H1 (cell line): Measurements from ENCODE around the gene GPR176. TPM values are rescaled to one million over a fixed set of nuclear protein-coding genes. Genes with fewer than 3 reads are reported as not detected.

Source experiments
- CTCF ChIA-PET: fragments of 300-600 bp; sonication (Branson Sonifier 250); formaldehyde crosslinking; loops from one replicate; lab custom pipeline; 2021; ENCODE audit not compliant: partially characterized antibody; lab: Charles Lee
- POLR2A ChIA-PET: fragments of 300-600 bp; sonication (Branson Sonifier 250); formaldehyde crosslinking; loops from one replicate; lab custom pipeline; 2021; ENCODE audit warnings: inconsistent platforms; ENCODE audit not compliant: partially characterized antibody; lab: Charles Lee
- DNase-seq, 2 experiments: peaks; one replicate each; pipeline versions ENCODE4 v3.0.0 to v3.0.0-alpha.2; 2010 to 2022; ENCODE audit warnings: low spot score in 2 of 2, low read depth in 1 of 2, mixed read lengths in 1 of 2
- FAIRE-seq: peaks from 2 replicates; lab custom pipeline; 2011; peaks lifted over from hg19 to GRCh38; lab: Jason Lieb, UNC
- H2AFZ ChIP-seq: 2 replicates; pipeline ENCODE4 v1.8.1; 2012; ENCODE audit warnings: low read length, inconsistent platforms
- H2AK5ac ChIP-seq: 2 replicates; pipeline ENCODE4 v1.6.1; 2013; ENCODE audit warnings: low read depth, low read length
- H2BK120ac ChIP-seq: replicated peaks from 2 replicates; pipeline ENCODE3; 2013; ENCODE audit warnings: low read depth, low read length, inconsistent platforms
- H2BK12ac ChIP-seq: 2 replicates; pipeline ENCODE4 v1.6.1; 2013; ENCODE audit warnings: low read depth, low read length
- H2BK15ac ChIP-seq: 2 replicates; pipeline ENCODE4 v1.6.1; 2013; ENCODE audit warnings: low read length
- H2BK20ac ChIP-seq: 2 replicates; pipeline ENCODE4 v1.6.1; 2013; ENCODE audit warnings: low read length
- H2BK5ac ChIP-seq: 2 replicates; pipeline ENCODE4 v1.6.1; 2013; ENCODE audit warnings: low read depth, low read length
- H3K14ac ChIP-seq: 2 replicates; pipeline ENCODE4 v1.6.1; 2013; ENCODE audit warnings: inconsistent platforms; ENCODE audit not compliant: insufficient read length
- H3K18ac ChIP-seq: 2 replicates; pipeline ENCODE4 v1.6.1; 2013; ENCODE audit warnings: low read length; ENCODE audit errors: extremely low read depth
- H3K23ac ChIP-seq: 2 replicates; pipeline ENCODE4 v1.6.1; 2013; ENCODE audit warnings: inconsistent platforms; ENCODE audit not compliant: insufficient read length
- H3K23me2 ChIP-seq: 2 replicates; pipeline ENCODE4 v1.6.1; 2013; ENCODE audit warnings: low read depth, low read length
- H3K27ac ChIP-seq: 2 replicates; pipeline ENCODE4 v1.6.1; 2011; ENCODE audit warnings: low read depth, low read length, inconsistent platforms
- H3K27me3 ChIP-seq, 4 experiments: replicated peaks in 1 of 4; 1 replicate in 1 of 4; 2 replicates in 3 of 4; pipeline versions ENCODE4 v1.6.1 to v1.8.1; 2011 to 2013; ENCODE audit warnings: low read length in 3 of 4, mild to moderate bottlenecking in 3 of 4, inconsistent platforms in 2 of 4, mixed read lengths in 2 of 4, moderate library complexity in 1 of 4; ENCODE audit not compliant: control insufficient read depth in 3 of 4, insufficient read depth in 3 of 4; ENCODE audit errors: extremely low read depth in 1 of 4
- H3K36me3 ChIP-seq, 4 experiments: 2 replicates each; pipeline versions ENCODE4 v1.6.1 to v1.8.1; 2011 to 2013; ENCODE audit warnings: mild to moderate bottlenecking in 4 of 4, low read length in 3 of 4, moderate library complexity in 2 of 4, control low read depth in 1 of 4, inconsistent platforms in 1 of 4; ENCODE audit not compliant: insufficient read depth in 4 of 4, control insufficient read depth in 2 of 4
- H3K4ac ChIP-seq: replicated peaks from 2 replicates; pipeline ENCODE3; 2013; ENCODE audit warnings: low read length, low read depth, mixed read lengths, inconsistent platforms; ENCODE audit not compliant: insufficient read length
- H3K4me1 ChIP-seq, 4 experiments: replicated peaks in 1 of 4; 1 replicate in 1 of 4; 2 replicates in 3 of 4; pipeline versions ENCODE4 v1.6.1 to v1.8.1; 2011 to 2013; ENCODE audit warnings: low read length in 3 of 4, inconsistent platforms in 2 of 4, mixed read lengths in 1 of 4; ENCODE audit not compliant: insufficient read depth in 4 of 4, control insufficient read depth in 3 of 4
- H3K4me2 ChIP-seq, 2 experiments: 2 replicates each; pipeline versions ENCODE4 v1.6.1 to v1.8.1; 2011 to 2013; ENCODE audit warnings: low read depth in 2 of 2, low read length in 2 of 2, control low read depth in 1 of 2, inconsistent platforms in 1 of 2, mild to moderate bottlenecking in 1 of 2; ENCODE audit not compliant: insufficient read depth in 1 of 2
- H3K4me3 ChIP-seq, 4 experiments: fragments of 200-600, 300-600 bp in 1 of 4; sonication (generic), shearing (Covaris generic), sonication (Bioruptor Twin) in 1 of 4; 2 replicates each; pipeline versions ENCODE4 v1.5.1 to v1.8.1; 2011 to 2016; ENCODE audit warnings: low read length in 4 of 4, low read depth in 3 of 4, control low read depth in 2 of 4, inconsistent platforms in 2 of 4, mild to moderate bottlenecking in 2 of 4, mixed read lengths in 1 of 4, moderate library complexity in 1 of 4; ENCODE audit not compliant: insufficient read depth in 2 of 4; ENCODE audit errors: extremely low read depth in 1 of 4
- H3K56ac ChIP-seq: replicated peaks from 2 replicates; pipeline ENCODE3; 2013; ENCODE audit warnings: low read depth, mild to moderate bottlenecking, mixed read lengths, low read length, inconsistent platforms; ENCODE audit not compliant: insufficient read length
- H3K79me1 ChIP-seq: 2 replicates; pipeline ENCODE4 v1.6.1; 2013; ENCODE audit warnings: low read depth, low read length, control low read depth
- H3K79me2 ChIP-seq, 2 experiments: 2 replicates each; pipeline versions ENCODE4 v1.6.1 to v1.8.1; 2012 to 2013; ENCODE audit warnings: low read length in 2 of 2, mild to moderate bottlenecking in 2 of 2, inconsistent platforms in 1 of 2; ENCODE audit not compliant: insufficient read depth in 2 of 2, control insufficient read depth in 1 of 2
- H3K9ac ChIP-seq, 4 experiments: replicated peaks in 1 of 4; 1 replicate in 1 of 4; 2 replicates in 3 of 4; pipeline versions ENCODE4 v1.6.1 to v1.8.1; 2011 to 2013; ENCODE audit warnings: low read depth in 3 of 4, low read length in 3 of 4, control low read depth in 2 of 4, mild to moderate bottlenecking in 2 of 4, moderate library complexity in 2 of 4, inconsistent platforms in 1 of 4; ENCODE audit errors: extremely low read depth in 1 of 4
- H3K9me3 ChIP-seq, 2 experiments: 2 replicates each; pipeline versions ENCODE4 v1.6.1 to v1.8.1; 2012 to 2013; ENCODE audit warnings: mild to moderate bottlenecking in 2 of 2, moderate library complexity in 2 of 2, control low read depth in 1 of 2, inconsistent platforms in 1 of 2, low read depth in 1 of 2, low read length in 1 of 2, mixed read lengths in 1 of 2; ENCODE audit not compliant: insufficient read depth in 2 of 2
- H4K20me1 ChIP-seq, 2 experiments: replicated peaks in 1 of 2; 2 replicates each; pipeline versions ENCODE3 to v1.8.1; 2011 to 2013; ENCODE audit warnings: inconsistent platforms in 2 of 2, low read length in 2 of 2, mild to moderate bottlenecking in 1 of 2; ENCODE audit not compliant: insufficient read depth in 2 of 2, control insufficient read depth in 1 of 2
- H4K5ac ChIP-seq: 2 replicates; pipeline ENCODE4 v1.6.1; 2013; ENCODE audit warnings: low read length, low read depth, mixed read lengths, inconsistent platforms; ENCODE audit not compliant: insufficient read length
- H4K8ac ChIP-seq: 2 replicates; pipeline ENCODE4 v1.8.0; 2013; ENCODE audit warnings: mild to moderate bottlenecking, moderate library complexity, low read length, inconsistent platforms; ENCODE audit not compliant: insufficient read depth; ENCODE audit errors: extremely low read depth
- H4K91ac ChIP-seq: replicated peaks from 2 replicates; pipeline ENCODE3; 2013; ENCODE audit warnings: low read length, mixed read lengths, inconsistent platforms; ENCODE audit not compliant: insufficient read length
- CHD2 ChIP-seq: IDR thresholded peaks from 2 replicates; pipeline ENCODE4 v1.6.1; 2012; ENCODE audit warnings: low read length, improper control_type of control experiment
- EGR1 ChIP-seq: IDR thresholded peaks from 2 replicates; pipeline ENCODE4 v1.6.1; 2011; ENCODE audit warnings: low read depth, low read length, borderline replicate concordance
- EZH2 ChIP-seq: fragments of 200-600 bp; sonication (generic); IDR thresholded peaks from 2 replicates; pipeline ENCODE4 v1.7.1; 2012; ENCODE audit warnings: low read depth, mild to moderate bottlenecking, moderate library complexity, low read length, inconsistent platforms; ENCODE audit not compliant: severe bottlenecking
- FOSL1 ChIP-seq: IDR thresholded peaks from 2 replicates; pipeline ENCODE4 v1.6.1; 2011; ENCODE audit warnings: mild to moderate bottlenecking, low read depth, low read length, moderate library complexity; ENCODE audit not compliant: insufficient read depth
- JUND ChIP-seq: IDR thresholded peaks from 2 replicates; pipeline ENCODE4 v1.6.1; 2011; ENCODE audit warnings: mild to moderate bottlenecking, improper control_type of control experiment, low read length
- POLR2A ChIP-seq, 2 experiments: IDR thresholded peaks; 1 replicate in 1 of 2; 2 replicates in 1 of 2; pipeline ENCODE4 v1.6.1; 2011; ENCODE audit warnings: low read depth in 2 of 2, low read length in 2 of 2, mild to moderate bottlenecking in 2 of 2; ENCODE audit errors: control extremely low read depth in 1 of 2
- POU5F1 ChIP-seq: IDR thresholded peaks from 2 replicates; pipeline ENCODE4 v1.6.1; 2011; ENCODE audit warnings: low read depth, mild to moderate bottlenecking, low read length, moderate library complexity
- RBBP5 ChIP-seq: IDR thresholded peaks from 2 replicates; pipeline ENCODE4 v1.7.1; 2012; ENCODE audit warnings: low read depth, mild to moderate bottlenecking, inconsistent platforms, low read length, moderate library complexity, borderline replicate concordance
- WGBS, 2 experiments: shearing (Covaris generic) in 1 of 2; methylation state at CpG; one replicate each; pipeline versions ENCODE4 v1.1.6 to v1.1.7; 2013 to 2015; ENCODE audit warnings: low lambda C conversion rate in 2 of 2, mixed read lengths in 2 of 2, inconsistent platforms in 1 of 2, low coverage in 1 of 2, missing lambda C conversion rate in 1 of 2; ENCODE audit not compliant: insufficient replicate concordance in 2 of 2, insufficient coverage in 1 of 2, insufficient read length in 1 of 2; ENCODE audit errors: extremely low coverage in 1 of 2, missing lambda C conversion rate in 1 of 2; 5-methylcytosine and 5-hydroxymethylcytosine counted together
- polyA plus RNA-seq, 7 experiments: library from polyadenylated mRNA; depleted of rRNA in 3 of 7; stranded (reverse) in 5 of 7; unstranded in 2 of 7; fragments of >200 nt in 5 of 7; fragments of 200-250 nt in 2 of 7; gene quantifications; 1 replicate in 5 of 7; 2 replicates in 1 of 7; 4 replicates in 1 of 7; pipeline versions ENCODE4 v1.2.1 to v1.2.3, GENCODE V29; 2011 to 2013; ENCODE audit warnings: missing spikeins in 2 of 7, mixed read lengths in 2 of 7
- total RNA-seq: library from RNA; stranded (reverse); fragmentation: NEBNext Ultra II Directional; extraction: Animal tissue kit (Norgen Biotek cat#: 25700); gene quantifications from 2 replicates; pipeline ENCODE4 v1.2.1, GENCODE V29; 2021
- TF ChIP-seq, protein P1 (sequence below): IDR thresholded peaks from 2 replicates; pipeline ENCODE4 v1.6.1; 2012; ENCODE audit warnings: inconsistent platforms

The GPR176 gene
- total and polyA plus RNA-seq, 2 of the 8 experiments (the other 6 are each of a cell fraction or from before 2014, with no cell fraction given), result 190 to 281 TPM

DNA sequence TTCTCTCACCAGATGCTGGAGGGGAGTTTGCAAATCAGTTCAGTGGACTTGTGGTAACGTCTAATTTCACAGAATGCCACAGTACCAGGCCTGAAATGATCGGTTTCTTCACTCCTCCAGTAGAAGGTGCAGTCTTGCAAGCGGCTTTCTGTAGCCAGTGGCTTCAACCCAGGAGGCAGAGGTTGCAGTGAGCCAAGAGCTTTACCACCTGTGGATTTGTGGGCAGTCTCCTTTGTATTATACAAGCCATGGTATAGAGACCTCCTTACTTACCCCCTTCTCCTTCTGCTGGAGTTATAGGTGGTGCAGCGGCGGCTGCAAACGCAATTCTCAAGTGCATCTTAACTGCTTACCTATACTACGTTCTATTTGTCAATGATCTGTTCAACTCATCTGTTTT, 31.5 kb upstream of the GPR176 start:
- Histone ChIP-seq H3K4me3 (no peak overlapping the region), H4K91ac (no peak overlapping the region), H3K56ac (no peak overlapping the region), H2BK12ac (no peak overlapping the region), H3K9ac (no peak overlapping the region), H2BK5ac (no peak overlapping the region), H2AFZ (no peak overlapping the region), H2BK20ac (no peak overlapping the region), H2BK15ac (no peak overlapping the region), H3K14ac (no peak overlapping the region), H4K5ac (no peak overlapping the region), H2AK5ac (no peak overlapping the region), H3K79me2 (no peaks in the 10 kb centered on the region), H2BK120ac (no peak overlapping the region), H3K23ac (no peak overlapping the region), H3K9me3 (no peaks in the 10 kb centered on the region), H3K4me1 (peaks cover 0 to 5% (median 0%) of the 10 kb centered on the region in 4 experiments; a peak in 2 of 7 replicates), H3K4ac (no peak overlapping the region), H3K27ac (no peak overlapping the region), H3K23me2 (no peaks in the 10 kb centered on the region; the same call in 1 of the 2 replicates), H4K20me1 (peaks cover 2% of the 10 kb centered on the region in 2 experiments), H3K4me2 (no peak overlapping the region), H3K36me3 (peaks cover 11 to 65% (median 41%) of the 10 kb centered on the region in 4 experiments), H3K18ac (no peak overlapping the region), H3K79me1 (0 out of 2 replicates have a peak, but pooled peaks cover 2% of the 10 kb centered on the region), H3K27me3 (no peaks in the 10 kb centered on the region), H4K8ac (no peak overlapping the region)
- ChIA-PET POLR2A (interaction anchor here (1.1 to 1.4 kb wide), 3 partner anchors 10 to 163 kb away, joined by 3 to 4 read pairs (median 3); no protein-coding TSS in a partner anchor), CTCF (interaction anchor here (0.6 to 1.0 kb wide), 2 partner anchors 11 to 30 kb away, joined by 3 read pairs; no protein-coding TSS in a partner anchor)
- WGBS, 2 experiments, result 95% methylated on average over 7 of the region's 7 CpGs; no CpG with 5 or more reads in 1 of the 2 experiments
- TF ChIP-seq POLR2A (IDR thresholded peaks at IDR 0.05; ENCODE audit: control extremely low read depth in 1 of 2, low read depth in 2 of 2, low read length in 2 of 2), result no peak
- TF ChIP-seq, protein P1, sequence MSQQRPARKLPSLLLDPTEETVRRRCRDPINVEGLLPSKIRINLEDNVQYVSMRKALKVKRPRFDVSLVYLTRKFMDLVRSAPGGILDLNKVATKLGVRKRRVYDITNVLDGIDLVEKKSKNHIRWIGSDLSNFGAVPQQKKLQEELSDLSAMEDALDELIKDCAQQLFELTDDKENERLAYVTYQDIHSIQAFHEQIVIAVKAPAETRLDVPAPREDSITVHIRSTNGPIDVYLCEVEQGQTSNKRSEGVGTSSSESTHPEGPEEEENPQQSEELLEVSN, result no peak
- no peak for TF ChIP-seq EGR1
- TF ChIP-seq RBBP5, result no peak
- TF ChIP-seq POU5F1, result no peak
- no peak for TF ChIP-seq EZH2
- no peak for TF ChIP-seq CHD2
- TF ChIP-seq JUND, result no peak
- TF ChIP-seq FOSL1, result no peak
- DNase-seq (no peak), FAIRE-seq (peak; percentile 42)
